Peyer's patch (tissue), 4 donors: Measurements from ENCODE around the gene ITGA11. TPM values are rescaled to one million over a fixed set of nuclear protein-coding genes. Genes with fewer than 3 reads are reported as not detected.

Experiments used
- DNase-seq, 3 donors: peaks; one replicate each; pipeline ENCODE4 v3.0.0-alpha.2; 2017 to 2019
- H3K27ac ChIP-seq, 4 donors: fragments of 200-600 bp; sonication (generic); one replicate each; pipeline ENCODE4 v1.5.1; 2016 to 2019
- H3K27me3 ChIP-seq, 2 donors: fragments of 200-600 bp; sonication (generic); one replicate each; pipeline ENCODE4 v1.5.1; 2019
- H3K36me3 ChIP-seq, 3 donors: fragments of 200-600 bp; sonication (generic); one replicate each; pipeline ENCODE4 v1.5.1; 2016 to 2019
- H3K4me1 ChIP-seq, 4 donors: fragments of 200-600 bp; sonication (generic); one replicate each; pipeline ENCODE4 v1.5.1; 2016 to 2019
- H3K4me3 ChIP-seq, 4 donors: fragments of 200-600 bp; sonication (generic); 1 replicate in 3 of 4; 2 replicates in 1 of 4; pipeline ENCODE4 v1.5.1; 2016 to 2019; ENCODE audit warnings: mild to moderate bottlenecking in 1 of 4
- H3K9me3 ChIP-seq, 4 donors: fragments of 200-600 bp; sonication (generic); one replicate each; pipeline ENCODE4 v1.5.1; 2016 to 2019; ENCODE audit warnings: mild to moderate bottlenecking in 1 of 4
- CTCF ChIP-seq, 6 experiments: fragments of 450-650 bp in 4 of 6; fragments of 200-600 bp in 2 of 6; sonication (generic) in 1 of 6; IDR thresholded peaks; one replicate each; pipeline ENCODE4 v1.5.1; 2017 to 2019; ENCODE audit warnings: antibody characterized with exemption in 6 of 6, mild to moderate bottlenecking in 3 of 6, moderate library complexity in 1 of 6
- POLR2A ChIP-seq, 2 donors: fragments of 450-650 bp; IDR thresholded peaks; one replicate each; pipeline ENCODE4 v1.5.1; 2017; ENCODE audit warnings: antibody characterized with exemption in 2 of 2, mild to moderate bottlenecking in 2 of 2, moderate library complexity in 2 of 2
- total RNA-seq, 4 donors: library from RNA; depleted of rRNA; stranded (reverse); fragments of >200 nt; gene quantifications; one replicate each; pipeline ENCODE4 v1.1.0, GENCODE V29; 2016

The ITGA11 gene
- total RNA-seq, 4 donors from 2014 or later, result 0.88 to 24.8 (median 2.6) TPM

- no peak overlapping the region for H3K27ac ChIP-seq
- TF ChIP-seq CTCF (IDR thresholded peaks at IDR 0.05), result no peak
- no peaks in the 10 kb centered on the region for H3K4me1 ChIP-seq
- peak in 1 of 3 donors; percentile 25 for DNase-seq
- H3K4me3 ChIP-seq, result no peak overlapping the region
- no peaks in the 10 kb centered on the region for H3K36me3 ChIP-seq
- H3K9me3 ChIP-seq, result no peaks in the 10 kb centered on the region
- H3K27me3 ChIP-seq, result no peaks in the 10 kb centered on the region
Observed at GRCh38 chr15:68412218-68412617, 19.7 kb downstream of the ITGA11 start.

GRCh38 chr15:68411735-68412134 lies 20.2 kb downstream of the ITGA11 start:
- DNase-seq, result no peak

GRCh38 chr15:68411343-68411675 lies 20.7 kb downstream of the ITGA11 start:
- no peaks in the 10 kb centered on the region for H3K27me3 ChIP-seq
- peak in 2 of 3 donors; percentile 30 to 34 for DNase-seq
- no peak overlapping the region for H3K4me3 ChIP-seq
- H3K4me1 ChIP-seq, result no peaks in the 10 kb centered on the region
- H3K36me3 ChIP-seq, result no peaks in the 10 kb centered on the region
- no peak for TF ChIP-seq POLR2A (IDR thresholded peaks at IDR 0.05)
- TF ChIP-seq CTCF (IDR thresholded peaks at IDR 0.05), result no peak
- H3K9me3 ChIP-seq, result no peaks in the 10 kb centered on the region
- no peak overlapping the region for H3K27ac ChIP-seq

More at GRCh38 chr15:68411735-68412134, 20.2 kb downstream of the ITGA11 start:
- TF ChIP-seq CTCF (IDR thresholded peaks at IDR 0.05) (no peak), POLR2A (IDR thresholded peaks at IDR 0.05) (no peak)
- Histone ChIP-seq H3K36me3 (no peaks in the 10 kb centered on the region), H3K27ac (no peak overlapping the region), H3K4me1 (no peaks in the 10 kb centered on the region), H3K4me3 (no peak overlapping the region), H3K9me3 (no peaks in the 10 kb centered on the region), H3K27me3 (no peaks in the 10 kb centered on the region)

- no peaks in the 10 kb centered on the region for H3K36me3 ChIP-seq
- no peaks in the 10 kb centered on the region for H3K9me3 ChIP-seq
- TF ChIP-seq CTCF (IDR thresholded peaks at IDR 0.05), result no peak
- DNase-seq, result peak in 2 of 3 donors; percentile 4 to 18
- no peak overlapping the region for H3K4me3 ChIP-seq
- no peak overlapping the region for H3K27ac ChIP-seq
- H3K4me1 ChIP-seq, result no peaks in the 10 kb centered on the region
- H3K27me3 ChIP-seq, result no peaks in the 10 kb centered on the region
Observed at GRCh38 chr15:68410466-68411342, 21.3 kb downstream of the ITGA11 start.

GRCh38 chr15:68409736-68410370 lies 22.1 kb downstream of the ITGA11 start:
- H3K36me3 ChIP-seq, result no peaks in the 10 kb centered on the region
- peak in 2 of 3 donors; percentile 19 to 34 for DNase-seq
- no peak overlapping the region for H3K4me3 ChIP-seq
- no peak for TF ChIP-seq POLR2A (IDR thresholded peaks at IDR 0.05)
- no peak for TF ChIP-seq CTCF (IDR thresholded peaks at IDR 0.05)
- H3K27me3 ChIP-seq, result no peaks in the 10 kb centered on the region
- no peak overlapping the region for H3K27ac ChIP-seq
- no peaks in the 10 kb centered on the region for H3K9me3 ChIP-seq
- no peaks in the 10 kb centered on the region for H3K4me1 ChIP-seq
